Non-pigmented ciliary epithelial cell (primary cell): ENCODE results near the gene GHRH.
A peak's percentile ranks its signal among the peaks of the same experiment; 100 is the strongest.

Experiments
- DNase-seq: peaks from one replicate; pipeline ENCODE4 v3.0.0-alpha.2; 2010; ENCODE audit warnings: low read depth

Gene GHRH

GRCh38 chr20:37205130-37205529 is 56.5 kb downstream of the GHRH start:
- DNase-seq: no peak

GRCh38 chr20:37204056-37204455 is 57.6 kb downstream of the GHRH start:
- DNase-seq: no peak

- DNase-seq: peak; percentile 96
These were observed 59.2 kb downstream of the GHRH start for GRCh38 chr20:37202267-37202943.

- DNase-seq: no peak
These were observed 59.8 kb downstream of the GHRH start for GRCh38 chr20:37201827-37202162.
